OCI-M1 (cell line): ENCODE data around the gene C1orf74.

Source experiments
- DNase-seq: peaks from one replicate; lab custom pipeline; 2025; lab: John Stamatoyannopoulos, UW

The C1orf74 gene

GRCh38 chr1:209770636-209771415 is 13.5 kb downstream of the C1orf74 start:
- no peak for DNase-seq

DNA sequence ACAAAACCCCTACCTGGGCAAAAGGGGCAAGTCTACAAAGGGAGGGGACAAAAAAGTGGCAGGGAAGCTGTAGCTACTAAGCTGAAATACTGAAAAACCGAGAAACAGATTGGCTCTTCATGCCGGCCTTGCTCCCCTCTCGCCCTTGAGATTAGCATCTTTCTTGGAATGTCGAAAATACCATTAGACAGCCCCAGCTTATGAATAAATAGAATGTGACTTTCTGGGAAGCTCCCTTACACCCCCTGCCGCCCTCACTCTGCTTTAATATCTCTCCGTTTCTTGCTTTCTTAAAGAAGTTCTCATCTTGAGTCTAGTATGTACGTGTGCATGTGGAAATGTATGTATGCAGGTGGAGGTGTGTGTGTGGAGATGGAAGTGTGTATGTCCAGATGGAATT is 14.4 kb downstream of the C1orf74 start:
- DNase-seq: no peak

DNA sequence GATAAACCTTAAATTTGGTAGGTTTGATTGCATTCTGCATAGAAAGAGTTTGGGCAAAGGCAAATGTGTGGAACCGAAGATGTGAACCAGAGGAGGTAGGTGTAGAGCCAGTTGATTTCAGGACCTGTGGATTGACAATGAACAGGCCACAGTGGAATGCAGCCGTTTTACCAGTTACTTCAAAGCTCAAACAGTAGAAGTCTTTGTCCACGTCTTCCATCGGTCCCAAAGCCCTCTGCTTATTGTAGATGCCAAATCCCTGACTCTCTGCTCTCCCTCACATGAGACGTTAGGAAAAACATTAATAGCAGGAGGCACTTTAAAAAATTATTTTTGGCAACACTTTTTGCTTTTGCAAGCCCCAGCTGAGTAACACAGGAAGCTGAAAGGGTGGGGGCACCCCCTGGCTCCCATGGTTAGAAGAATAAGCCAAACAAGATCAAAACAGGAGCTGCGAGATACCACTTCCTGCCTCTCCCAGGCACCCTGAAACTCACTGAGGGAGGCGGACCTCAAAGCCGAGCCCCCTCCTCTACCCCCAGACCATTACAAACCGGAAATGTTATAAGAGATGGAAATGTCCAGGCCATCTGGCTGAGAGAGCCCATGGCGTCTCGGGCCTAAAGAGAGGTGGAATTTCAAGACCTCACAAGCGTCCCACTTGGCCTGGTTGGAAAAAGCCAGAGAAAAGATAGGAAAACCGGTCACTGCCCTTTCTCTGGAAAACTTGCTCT is 15.0 kb downstream of the C1orf74 start:
- DNase-seq: no peak

DNA sequence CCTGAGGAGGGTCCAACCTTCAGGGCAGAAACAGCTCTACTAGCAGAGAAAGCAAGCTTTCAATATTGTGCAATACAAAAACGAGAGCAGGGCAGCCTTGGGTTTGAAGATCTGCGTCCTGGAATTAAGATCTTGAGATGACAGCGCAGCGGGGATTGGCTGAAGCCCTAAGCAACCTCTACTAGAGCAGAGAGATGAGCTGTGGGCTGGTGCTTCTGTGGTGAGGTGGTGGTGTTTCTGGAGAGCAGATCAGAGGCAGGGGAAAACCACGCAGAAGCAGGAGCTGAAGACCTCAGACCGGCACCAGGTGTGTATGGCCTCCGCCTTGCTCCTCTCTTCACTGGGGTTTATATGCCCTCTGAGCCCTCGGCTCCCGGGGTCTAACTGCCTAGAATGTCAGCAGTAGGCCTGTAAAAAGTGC is 16.0 kb downstream of the C1orf74 start:
- DNase-seq: no peak

DNA sequence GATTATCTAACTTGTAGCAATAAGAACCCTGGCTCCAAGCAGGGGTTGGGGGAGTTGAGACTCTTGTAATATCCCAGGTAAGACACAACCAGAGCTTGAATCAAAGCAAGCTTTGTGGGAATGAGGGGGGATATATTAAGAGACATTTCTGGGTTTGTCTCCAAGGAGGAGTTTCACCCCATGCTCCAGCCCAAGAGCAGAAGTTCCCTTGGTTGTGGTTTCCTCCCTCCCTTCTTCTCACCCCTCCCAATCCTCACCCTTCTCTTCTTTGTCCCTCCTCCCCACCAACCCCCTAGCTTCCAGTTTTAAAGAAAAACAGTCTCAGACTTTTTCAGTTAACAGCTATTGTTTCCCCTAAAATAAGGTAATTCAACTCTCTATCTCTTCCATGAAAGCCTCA is 16.7 kb downstream of the C1orf74 start:
- peak; percentile 37 for DNase-seq

GRCh38 chr1:209767096-209767495 is 17.3 kb downstream of the C1orf74 start:
- no peak for DNase-seq

GRCh38 chr1:209766051-209766450 is 18.3 kb downstream of the C1orf74 start:
- no peak for DNase-seq

GRCh38 chr1:209761011-209761635 is 23.2 kb downstream of the C1orf74 start:
- no peak for DNase-seq

DNA sequence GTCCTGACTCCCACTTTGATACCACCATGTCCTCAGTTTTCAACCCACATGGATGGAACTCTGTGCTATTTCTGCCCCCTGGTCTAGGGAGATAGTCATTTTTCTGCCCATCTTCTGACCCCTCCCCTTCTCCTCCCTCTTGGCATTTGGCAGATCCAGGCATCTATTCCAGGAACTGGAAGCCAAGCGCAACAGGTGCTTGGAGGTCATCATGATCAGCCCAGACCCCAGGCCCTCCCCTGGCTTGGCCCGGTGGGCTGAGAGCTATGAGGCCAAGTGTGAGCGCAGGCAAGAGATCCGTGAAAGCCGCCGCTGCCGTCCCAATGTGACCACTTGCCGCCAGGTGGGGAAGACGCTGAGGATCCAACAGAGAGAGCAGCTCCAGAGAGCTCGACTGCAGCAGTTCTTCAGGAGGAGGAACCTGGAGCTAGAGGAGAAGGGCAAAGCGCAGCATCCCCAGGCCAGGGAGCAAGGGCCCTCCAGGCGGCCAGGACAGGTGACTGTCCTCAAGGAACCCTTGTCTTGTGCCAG is 24.5 kb downstream of the C1orf74 start:
- DNase-seq: no peak

DNA sequence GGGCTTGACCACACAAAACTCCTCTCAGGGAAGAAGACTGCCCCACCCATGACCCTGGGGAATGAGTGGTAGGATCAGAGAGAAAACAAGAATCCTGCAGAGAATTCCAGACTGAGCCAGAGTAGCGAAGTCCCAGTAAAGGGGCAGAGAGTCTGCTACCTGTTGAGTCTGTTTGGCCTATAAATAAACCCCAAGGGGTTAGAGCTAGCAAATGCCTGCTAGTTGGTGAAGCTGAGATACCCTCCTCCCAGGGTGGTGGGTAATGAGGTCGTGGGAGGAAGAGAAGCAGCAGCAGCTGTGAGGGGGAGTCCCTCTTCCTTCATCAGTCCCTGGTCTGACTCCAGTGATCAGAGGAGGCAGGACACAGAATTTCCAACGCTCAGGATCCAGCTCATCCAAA is 26.0 kb downstream of the C1orf74 start:
- no peak for DNase-seq

DNA sequence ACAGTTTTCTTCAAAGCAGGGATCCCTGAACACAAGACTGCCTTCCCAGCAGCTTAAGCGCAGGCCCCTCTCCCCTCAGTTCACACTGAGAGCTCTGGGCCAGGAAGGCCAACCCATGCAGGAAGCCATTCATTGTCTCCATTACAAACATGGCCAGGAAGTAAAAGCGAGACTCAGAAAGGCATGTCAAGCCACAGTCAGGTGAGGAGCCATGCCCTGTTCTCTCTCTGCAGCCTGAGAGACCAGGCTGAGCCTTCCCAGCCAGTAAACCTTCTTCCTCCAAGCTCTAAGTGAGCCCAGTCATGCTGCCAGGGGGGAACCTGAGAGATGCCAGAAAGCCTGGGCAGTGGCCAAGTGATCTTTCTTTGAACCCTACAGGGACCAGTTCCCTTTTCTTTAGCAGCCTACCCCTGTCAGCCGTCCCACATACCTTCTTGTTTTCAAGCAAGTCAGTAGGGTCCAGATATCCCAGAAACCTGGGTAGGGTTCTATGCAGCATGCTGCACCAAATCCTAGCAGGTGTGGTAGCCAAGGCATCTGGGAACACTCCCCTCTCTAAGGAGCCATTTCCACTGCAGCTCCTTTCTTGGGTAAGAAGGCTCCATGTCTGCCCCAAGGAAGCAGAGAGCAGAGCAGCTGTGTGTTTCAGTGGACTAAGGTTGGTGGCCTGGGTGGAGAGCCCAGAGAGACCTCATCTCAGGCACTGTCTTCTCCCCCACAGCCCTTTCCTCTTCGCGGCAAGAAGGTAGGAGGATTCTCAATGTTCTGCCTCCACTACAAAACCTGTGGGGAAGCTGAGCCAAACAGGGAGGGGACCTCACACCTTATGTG is 27.5 kb downstream of the C1orf74 start:
- DNase-seq: no peak

DNA sequence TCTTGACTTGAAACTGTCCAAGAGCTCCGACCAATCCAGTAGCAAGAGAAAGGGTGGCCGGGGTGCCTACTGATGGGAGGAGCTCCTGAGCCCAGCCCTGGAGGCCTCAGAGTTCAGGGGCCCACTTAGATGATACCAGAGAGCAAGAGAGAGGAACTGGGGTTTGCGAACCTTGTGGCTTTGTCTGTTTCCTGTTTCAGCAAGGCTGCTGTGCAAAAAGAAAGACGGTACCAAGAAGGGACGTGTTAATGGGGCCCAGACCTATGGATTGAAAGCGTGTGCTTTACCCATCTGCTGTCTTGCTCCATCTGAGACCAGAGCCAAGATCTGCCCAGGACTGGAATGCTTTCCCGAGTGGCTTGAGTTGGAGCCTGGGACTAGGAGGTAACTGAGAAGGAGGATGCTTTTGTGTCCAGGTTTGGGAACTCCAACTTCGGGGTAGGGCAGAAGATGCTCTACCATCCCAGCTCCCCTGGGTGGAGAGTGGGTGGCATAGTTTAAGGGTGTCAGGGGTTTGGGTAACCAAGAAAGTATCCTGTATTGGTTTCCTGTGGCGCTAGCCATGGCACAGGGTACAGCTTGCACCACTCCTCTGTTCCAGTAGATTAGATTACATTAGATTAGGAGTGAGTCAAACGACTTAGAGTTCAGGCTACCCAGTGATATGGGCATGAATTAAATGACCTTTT is 28.3 kb downstream of the C1orf74 start, which contains the start of gene TRAF3IP3:
Gene TRAF3IP3 (plus strand): TSS at position 128 of the 689 bp plus-strand sequence. CDS start 3,987 bp downstream, outside the sequence.
- DNase-seq: peak; percentile 59

DNA sequence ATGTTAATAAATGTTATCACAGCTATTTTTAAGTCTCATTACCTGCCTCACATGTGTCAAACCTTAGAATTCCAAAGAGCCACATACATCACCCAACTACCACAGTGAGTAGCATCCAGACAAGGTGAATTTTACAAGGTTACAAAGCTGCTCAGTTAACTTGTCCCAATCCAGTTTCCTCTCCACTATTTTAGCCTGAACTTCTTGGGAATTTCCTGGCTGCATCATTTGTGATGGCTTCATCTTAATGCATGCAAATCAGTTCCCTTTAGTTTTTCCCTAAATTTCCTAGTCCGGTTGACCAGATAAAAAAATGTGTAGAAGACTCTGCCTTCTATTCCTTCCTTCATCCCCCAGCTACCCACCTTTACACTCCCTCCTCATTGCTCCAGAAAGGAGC is 29.1 kb downstream of the C1orf74 start:
- DNase-seq: no peak

- DNase-seq: no peak
Measured at GRCh38 chr1:209752890-209753289, 31.5 kb downstream of the C1orf74 start.

- DNase-seq: no peak
Measured at GRCh38 chr1:209751627-209752231, 32.6 kb downstream of the C1orf74 start.

GRCh38 chr1:209749670-209750323 is 34.6 kb downstream of the C1orf74 start:
- DNase-seq: no peak

DNA sequence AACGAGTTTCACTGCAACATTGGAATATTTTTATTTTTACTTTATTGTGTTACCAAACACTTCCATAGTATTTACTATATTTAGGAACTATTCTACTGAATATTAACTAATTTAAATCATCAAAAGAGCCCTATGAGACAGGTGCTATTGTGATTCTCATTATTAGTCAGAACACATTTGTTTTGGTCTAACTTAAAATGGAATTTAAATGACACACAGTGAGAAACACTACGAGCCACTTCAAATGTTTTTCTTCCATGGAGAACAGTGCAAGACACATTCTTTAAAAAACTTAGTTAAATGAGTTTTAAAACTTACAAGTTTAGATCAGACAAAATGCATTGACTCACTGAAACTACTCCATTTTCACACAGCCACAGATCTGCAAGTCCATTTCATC is 35.2 kb downstream of the C1orf74 start:
- no peak for DNase-seq

GRCh38 chr1:209748620-209749019 is 35.7 kb downstream of the C1orf74 start:
- no peak for DNase-seq

- DNase-seq: peak; percentile 95
Measured at GRCh38 chr1:209747580-209748262, 36.6 kb downstream of the C1orf74 start.
